Measurements from ENCODE around the gene TEX36.
A peak's percentile ranks its signal among the peaks of the same experiment; 100 is the strongest.

TEX36 gene

DNA sequence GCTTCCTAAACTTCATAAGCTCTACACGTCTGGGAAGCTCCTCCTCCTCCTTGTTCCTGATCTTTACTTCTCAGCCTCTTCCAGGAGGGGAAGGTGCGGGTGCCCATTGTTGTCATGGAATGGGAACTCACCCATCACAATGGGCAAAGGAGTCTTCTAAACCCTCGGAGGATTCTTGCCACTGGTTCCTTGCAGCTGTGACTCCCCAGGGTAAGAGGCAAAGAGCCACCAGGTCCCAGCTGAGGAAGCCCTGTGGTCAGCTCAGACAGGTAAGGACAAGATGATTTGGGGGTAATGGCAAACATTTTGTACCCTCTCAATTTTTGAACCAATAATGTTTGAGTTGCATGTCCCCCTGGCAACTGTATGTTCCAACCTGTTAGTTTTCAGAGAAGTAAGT lies at the start of gene TEX36:
TEX36 (minus strand) TSS at position 101 of the 400 bp plus-strand sequence. CDS start 174 bp downstream, outside the sequence.
- CTCF ChIA-PET = interaction anchor here (0.5 kb wide), 1 partner anchor 177 kb away, joined by 3 read pairs; no protein-coding TSS in a partner anchor
- no peak for TF ChIP-seq CTCF (conservative IDR thresholded peaks at IDR 0.05; ENCODE audit: low read depth)
- no peak for DNase-seq (ENCODE audit: low spot score)

DNA sequence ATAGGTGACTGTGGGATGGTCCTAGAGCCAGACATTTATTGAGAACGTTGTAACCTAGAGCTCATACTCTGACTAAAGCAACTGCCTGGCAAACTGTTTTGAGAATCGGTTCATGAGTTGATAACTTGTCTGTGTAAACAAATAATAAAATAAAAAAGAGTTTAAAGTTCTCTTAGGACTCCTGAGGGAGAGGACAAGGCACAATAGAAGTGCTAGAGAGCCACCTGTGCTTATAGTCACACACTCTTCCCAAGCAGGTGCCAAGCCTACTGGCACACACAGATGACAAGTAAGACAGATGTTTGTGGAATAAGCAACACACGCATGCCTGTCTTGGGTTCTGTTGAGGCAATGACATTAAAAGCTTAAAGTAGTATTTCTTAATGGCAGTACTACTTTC lies 44.5 kb upstream of the TEX36 start:
- ChIA-PET CTCF (interaction anchor here (0.6 kb wide), 1 partner anchor 20 kb away, joined by 4 read pairs; no protein-coding TSS in a partner anchor), POLR2A (ENCODE audit: low non-redundant PET) (no interaction called here)
- no peak for TF ChIP-seq CTCF (conservative IDR thresholded peaks at IDR 0.05; ENCODE audit: low read depth)
- H3K27ac ChIP-seq = no peak overlapping the region
- no peak for DNase-seq (ENCODE audit: low spot score)

More for the DNA sequence above, at the start of gene TEX36:
- POLR2A ChIA-PET (ENCODE audit: low non-redundant PET) = no interaction called here
- H3K27ac ChIP-seq = no peak within 1 kb of the TSS

DNA sequence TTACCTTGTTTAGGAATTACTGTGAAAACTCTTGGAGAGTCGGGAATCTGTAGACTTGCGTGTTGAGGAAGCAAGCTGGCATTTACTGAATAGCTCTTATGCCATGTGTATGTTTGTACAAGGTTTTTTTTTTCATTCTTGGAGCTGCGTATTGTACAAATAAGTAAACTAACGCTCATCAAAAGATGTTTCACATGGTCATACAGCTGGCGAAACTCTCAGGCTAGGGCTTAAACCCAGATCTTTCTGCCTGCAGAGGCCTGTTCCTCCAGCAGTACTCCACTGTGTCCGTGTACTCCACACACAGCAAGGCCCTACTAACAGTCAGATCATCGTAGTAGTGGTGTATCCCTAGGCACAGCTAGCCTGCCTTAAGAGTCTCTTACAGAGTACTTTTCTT lies 44.0 kb upstream of the TEX36 start:
- DNase-seq (ENCODE audit: low spot score) = no peak
- H3K27ac ChIP-seq = no peak overlapping the region
- ChIA-PET CTCF (interaction anchor here (0.6 kb wide), 1 partner anchor 20 kb away, joined by 4 read pairs; no protein-coding TSS in a partner anchor), POLR2A (ENCODE audit: low non-redundant PET) (no interaction called here)
- TF ChIP-seq CTCF (conservative IDR thresholded peaks at IDR 0.05; ENCODE audit: low read depth) = no peak

DNA sequence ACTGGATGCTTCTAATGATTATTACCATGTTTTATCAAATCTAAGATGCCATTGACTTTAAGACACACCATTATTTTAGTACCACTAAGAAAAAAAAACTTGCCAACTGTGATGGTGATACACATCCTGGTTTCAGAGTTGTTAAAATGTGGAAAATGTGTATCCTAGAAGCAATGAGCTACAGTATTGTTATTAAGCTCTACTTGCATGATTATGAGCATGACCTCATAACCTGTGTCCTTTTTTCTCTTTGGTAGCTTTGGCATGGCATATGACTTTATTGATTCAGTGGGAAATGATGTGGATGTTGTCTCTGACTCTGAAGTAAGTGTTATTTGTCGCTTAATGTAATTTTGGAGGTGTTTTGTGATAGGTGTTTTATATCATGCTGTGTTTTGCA lies 39.8 kb upstream of the TEX36 start:
- CTCF ChIA-PET = interaction anchor here (0.5 kb wide), 1 partner anchor 14 kb away, joined by 4 read pairs; no protein-coding TSS in a partner anchor

GRCh38 chr10:125721035-125721434 lies 38.1 kb upstream of the TEX36 start:
- POLR2A ChIA-PET (ENCODE audit: low non-redundant PET) = no interaction called here
- DNase-seq (ENCODE audit: low spot score) = no peak
- no peak overlapping the region for H3K27ac ChIP-seq
- CTCF ChIA-PET = interaction anchor here (0.6 kb wide), 2 partner anchors 262 to 1112 kb away, joined by 3 read pairs; no protein-coding TSS in a partner anchor
- TF ChIP-seq CTCF (conservative IDR thresholded peaks at IDR 0.05; ENCODE audit: low read depth) = no peak

More for the DNA sequence above, 39.8 kb upstream of the TEX36 start:
- TF ChIP-seq CTCF (conservative IDR thresholded peaks at IDR 0.05; ENCODE audit: low read depth) = no peak
- DNase-seq (ENCODE audit: low spot score) = no peak
- no peak overlapping the region for H3K27ac ChIP-seq
- POLR2A ChIA-PET (ENCODE audit: low non-redundant PET) = no interaction called here

DNA sequence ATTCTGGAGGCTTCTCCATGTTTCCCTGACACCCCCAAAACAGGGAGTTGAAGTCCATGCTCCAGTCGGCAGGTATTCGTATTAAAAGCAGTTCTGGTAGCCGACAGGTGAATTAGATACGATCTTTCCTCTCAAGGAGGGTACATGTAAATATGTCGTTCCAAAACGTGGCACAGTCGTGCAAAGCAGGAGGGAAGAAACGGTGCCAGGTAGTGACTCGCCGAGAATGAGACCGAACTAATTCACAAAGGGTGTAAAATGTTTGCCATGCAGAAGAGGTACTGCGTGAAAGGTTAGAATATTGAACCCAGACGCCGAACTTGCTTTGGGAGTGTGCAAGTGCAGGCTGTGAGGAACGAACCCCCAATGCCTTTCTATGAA lies 37.0 kb upstream of the TEX36 start:
- no peak for DNase-seq (ENCODE audit: low spot score)
- ChIA-PET POLR2A (ENCODE audit: low non-redundant PET) (interaction anchor here (0.5 kb wide), 1 partner anchor 365 kb away, joined by 4 read pairs; no protein-coding TSS in a partner anchor), CTCF (interaction anchor here (0.6 kb wide), 1 partner anchor 21 kb away, joined by 4 read pairs; no protein-coding TSS in a partner anchor)
- H3K27ac ChIP-seq = peak overlapping the region; percentile 92
- TF ChIP-seq CTCF (conservative IDR thresholded peaks at IDR 0.05; ENCODE audit: low read depth) = no peak
